Posterior vena cava (tissue), 2 donors: ENCODE measurements around the gene ELFN2. TPM values are rescaled to one million over a fixed set of nuclear protein-coding genes. Genes with fewer than 3 reads are reported as not detected.
"Not testable (repeated sequence)": the region's sequence is repeated elsewhere in the genome, so short reads cannot be mapped to it uniquely, and the experiment has no call there.

Source experiments
- DNase-seq: peaks from one replicate; pipeline ENCODE4 v3.0.0-alpha.2; 2020; ENCODE audit warnings: low spot score
- intact Hi-C, 2 donors: fragments of 100-400 bp; cut with DNase I; formaldehyde crosslinking; loops; one replicate each; pipeline versions ENCODE4 v1.14.1 to v1.14.2; 2022 to 2023
- long read RNA-seq, 2 donors: library from polyadenylated mRNA; unstranded; transcript quantifications; one replicate each; pipeline ENCODE4 v2.0.0, GENCODE V29; 2020 to 2021
- total RNA-seq, 2 donors: library from RNA; stranded (reverse); fragmentation: NEBNext Ultra II Directional; extraction: Animal tissue kit (Norgen Biotek cat#: 25700); gene quantifications; one replicate each; pipeline ENCODE4 v1.2.1, GENCODE V29; 2021
- donor health status: DM: yes; HTN: yes; CAD: no.
- donor health status: DM: yes; HTN: yes; CAD: no.

The ELFN2 gene, protein sequence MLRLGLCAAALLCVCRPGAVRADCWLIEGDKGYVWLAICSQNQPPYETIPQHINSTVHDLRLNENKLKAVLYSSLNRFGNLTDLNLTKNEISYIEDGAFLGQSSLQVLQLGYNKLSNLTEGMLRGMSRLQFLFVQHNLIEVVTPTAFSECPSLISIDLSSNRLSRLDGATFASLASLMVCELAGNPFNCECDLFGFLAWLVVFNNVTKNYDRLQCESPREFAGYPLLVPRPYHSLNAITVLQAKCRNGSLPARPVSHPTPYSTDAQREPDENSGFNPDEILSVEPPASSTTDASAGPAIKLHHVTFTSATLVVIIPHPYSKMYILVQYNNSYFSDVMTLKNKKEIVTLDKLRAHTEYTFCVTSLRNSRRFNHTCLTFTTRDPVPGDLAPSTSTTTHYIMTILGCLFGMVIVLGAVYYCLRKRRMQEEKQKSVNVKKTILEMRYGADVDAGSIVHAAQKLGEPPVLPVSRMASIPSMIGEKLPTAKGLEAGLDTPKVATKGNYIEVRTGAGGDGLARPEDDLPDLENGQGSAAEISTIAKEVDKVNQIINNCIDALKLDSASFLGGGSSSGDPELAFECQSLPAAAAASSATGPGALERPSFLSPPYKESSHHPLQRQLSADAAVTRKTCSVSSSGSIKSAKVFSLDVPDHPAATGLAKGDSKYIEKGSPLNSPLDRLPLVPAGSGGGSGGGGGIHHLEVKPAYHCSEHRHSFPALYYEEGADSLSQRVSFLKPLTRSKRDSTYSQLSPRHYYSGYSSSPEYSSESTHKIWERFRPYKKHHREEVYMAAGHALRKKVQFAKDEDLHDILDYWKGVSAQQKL
- total RNA-seq, result under 1 TPM; 0.05 to 0.10 TPM
- long read RNA-seq, donor 1, result 0 reads
- long read RNA-seq, donor 2, result 0 reads

DNA sequence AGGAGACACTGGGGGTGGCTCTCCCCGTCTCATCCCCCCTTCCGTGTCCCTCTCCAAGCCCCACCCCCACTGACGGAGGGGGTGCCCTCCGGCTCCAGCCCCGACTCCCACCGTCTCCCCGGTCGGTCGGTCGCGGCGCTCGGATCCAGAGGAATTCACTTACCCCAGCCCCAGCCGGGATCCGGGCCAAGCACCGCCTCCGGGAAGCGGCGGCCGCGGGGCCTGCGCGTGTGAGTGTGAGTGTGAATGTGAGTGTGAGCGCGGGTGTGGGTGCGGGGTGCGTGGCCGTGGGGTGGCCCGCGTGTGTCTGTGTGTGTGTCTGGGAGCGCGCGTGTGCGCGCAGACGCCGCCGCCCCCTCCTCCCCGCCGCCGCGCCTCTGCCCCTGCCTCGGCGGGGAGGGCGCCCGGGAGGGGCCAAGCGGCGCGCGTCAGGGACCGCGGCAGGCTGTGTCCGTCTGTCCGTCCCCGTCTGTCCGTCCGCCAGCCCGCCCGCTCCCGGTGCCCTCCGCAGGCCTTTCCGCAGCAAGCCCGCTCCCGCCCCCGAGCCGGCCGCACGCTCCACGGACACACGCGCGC lies at the start of gene ELFN2:
Gene ELFN2 (minus strand): TSS at position 345 of the 576 bp plus-strand sequence. CDS start 51,945 bp downstream, outside the sequence.
- intact Hi-C loops, result no loop called here
- no peak for DNase-seq

DNA sequence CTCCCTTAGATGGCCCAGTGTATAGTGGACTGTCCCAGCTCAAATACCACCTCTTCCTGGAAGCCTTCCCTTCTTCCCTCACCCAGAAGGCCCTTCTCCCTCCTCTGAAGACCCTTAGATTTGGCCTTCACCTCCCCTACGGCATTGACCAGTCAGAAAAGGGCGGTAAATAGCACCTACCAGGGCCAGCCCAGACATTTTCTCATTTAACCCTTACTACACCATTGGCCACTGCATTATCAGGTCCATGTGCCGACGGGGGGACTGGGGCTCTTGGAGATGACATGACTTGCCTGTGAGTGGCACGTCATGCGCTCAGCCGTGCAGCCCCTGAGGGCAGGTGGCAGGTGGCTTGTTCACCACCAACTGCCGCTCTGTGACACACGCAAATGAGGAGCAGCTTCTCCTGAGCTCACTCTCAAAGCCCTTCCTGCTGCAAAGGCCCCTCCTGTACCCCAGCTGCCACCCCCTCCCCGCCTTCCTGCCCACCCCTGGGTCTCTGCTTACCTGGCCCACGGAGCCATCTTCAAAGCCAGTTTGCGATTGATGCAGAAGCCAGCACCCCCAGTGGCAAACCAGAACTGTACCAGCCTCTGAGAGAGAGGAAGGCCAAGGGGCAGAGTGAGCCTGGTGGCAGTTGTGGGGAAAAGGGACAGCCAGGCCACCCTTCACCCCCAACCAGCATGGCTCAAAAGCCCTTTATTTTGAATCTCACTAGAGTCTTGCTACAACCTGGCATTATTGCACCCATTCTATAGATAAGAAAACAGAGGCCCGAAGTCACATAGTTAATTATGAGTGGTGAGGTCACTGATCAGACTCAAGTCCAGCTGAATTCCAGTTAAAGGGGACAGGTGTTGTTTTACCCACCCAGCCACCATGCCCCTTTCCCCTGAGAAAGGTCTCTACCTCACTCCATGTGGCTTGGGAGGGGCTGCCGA lies 49.4 kb upstream of the ELFN2 start:
- intact Hi-C loops, result no loop called here
- no peak for DNase-seq

DNA sequence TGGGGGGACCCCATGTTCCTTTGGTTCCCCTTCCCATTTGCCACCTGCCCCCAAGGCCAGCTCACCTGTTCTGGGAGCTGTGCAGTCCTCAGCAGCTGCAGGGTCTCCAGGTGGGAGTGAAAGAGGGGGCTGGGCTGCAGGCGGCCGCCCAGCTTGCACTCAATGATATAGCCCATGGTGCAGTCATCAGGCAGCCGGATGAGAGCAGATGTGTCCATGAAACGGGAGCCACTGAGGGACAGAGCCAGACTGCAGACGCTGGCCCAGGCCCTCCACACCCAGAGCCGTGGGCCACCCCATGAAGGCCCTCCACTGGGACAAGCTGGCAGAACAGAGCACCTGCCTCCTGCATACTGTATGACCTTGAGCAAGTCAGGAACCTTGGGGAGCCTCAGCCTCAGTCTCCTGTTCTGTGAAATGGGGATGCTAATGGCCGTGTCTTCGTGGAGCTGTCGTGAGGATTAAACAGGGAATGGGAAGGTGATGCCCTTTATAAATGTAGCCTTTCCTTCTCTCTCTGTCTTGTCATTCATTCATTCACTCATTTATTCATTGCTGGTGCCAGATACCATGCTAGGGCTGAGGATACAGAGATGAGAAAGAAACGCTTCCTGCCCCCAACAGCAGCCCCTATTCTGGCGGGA lies 47.3 kb upstream of the ELFN2 start:
- no peak for DNase-seq
- intact Hi-C loops, result no loop called here

DNA sequence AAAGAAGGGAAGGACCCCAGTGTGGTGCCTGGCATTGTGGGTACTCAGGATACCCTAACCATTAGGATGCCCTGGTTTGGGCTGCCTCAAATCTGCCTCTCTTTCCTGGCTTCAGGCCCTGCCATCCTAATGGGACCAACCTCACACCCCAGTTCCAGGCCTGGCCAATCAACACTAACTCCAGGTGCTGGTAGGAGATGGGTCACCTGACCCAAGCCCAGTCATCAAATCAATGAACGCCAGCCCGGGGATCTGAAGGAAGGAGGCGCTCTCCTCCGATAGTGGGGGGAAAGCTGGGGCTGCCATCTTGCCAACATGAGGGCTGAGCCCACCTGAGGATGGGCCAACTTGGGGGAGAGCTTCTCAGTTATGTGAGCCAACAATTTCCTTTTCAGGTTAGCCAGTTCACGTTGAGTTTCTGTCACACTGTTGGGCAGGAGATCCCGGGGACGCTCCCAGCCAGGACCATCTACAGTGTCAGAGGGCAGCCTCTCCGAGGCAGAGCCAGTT lies 46.2 kb upstream of the ELFN2 start:
- intact Hi-C loops, result no loop called here

DNA sequence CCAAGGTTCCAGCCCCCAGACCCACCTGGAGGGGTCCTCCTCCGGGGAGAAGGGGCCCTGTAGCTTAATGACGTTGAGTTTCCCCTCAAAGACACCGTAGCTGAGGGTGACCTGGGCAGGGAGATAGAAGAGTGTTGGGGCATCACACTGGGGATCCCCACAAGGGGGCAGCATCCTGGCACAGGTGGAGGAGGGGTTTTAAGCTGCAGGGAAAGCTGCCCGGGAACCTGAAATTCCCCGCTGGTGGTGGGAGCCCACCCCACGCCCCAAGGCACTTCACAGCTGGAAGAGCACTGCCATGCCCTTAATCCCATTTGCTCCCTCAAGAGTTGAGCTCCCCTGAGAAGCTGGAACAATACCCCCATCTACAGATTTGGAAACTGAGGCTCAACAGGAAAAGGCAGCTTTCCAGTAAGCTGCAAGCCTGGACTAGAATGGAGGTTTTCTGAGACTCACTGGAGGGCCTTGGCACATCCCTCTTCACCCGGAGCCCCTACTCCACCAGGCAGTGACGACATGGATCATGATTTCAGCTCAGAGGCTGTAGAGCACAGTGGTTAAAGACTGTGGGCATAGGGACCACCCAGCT lies 45.2 kb upstream of the ELFN2 start:
- no peak for DNase-seq
- intact Hi-C loops, result no loop called here

More for the DNA sequence above, 46.2 kb upstream of the ELFN2 start:
- no peak for DNase-seq

DNA sequence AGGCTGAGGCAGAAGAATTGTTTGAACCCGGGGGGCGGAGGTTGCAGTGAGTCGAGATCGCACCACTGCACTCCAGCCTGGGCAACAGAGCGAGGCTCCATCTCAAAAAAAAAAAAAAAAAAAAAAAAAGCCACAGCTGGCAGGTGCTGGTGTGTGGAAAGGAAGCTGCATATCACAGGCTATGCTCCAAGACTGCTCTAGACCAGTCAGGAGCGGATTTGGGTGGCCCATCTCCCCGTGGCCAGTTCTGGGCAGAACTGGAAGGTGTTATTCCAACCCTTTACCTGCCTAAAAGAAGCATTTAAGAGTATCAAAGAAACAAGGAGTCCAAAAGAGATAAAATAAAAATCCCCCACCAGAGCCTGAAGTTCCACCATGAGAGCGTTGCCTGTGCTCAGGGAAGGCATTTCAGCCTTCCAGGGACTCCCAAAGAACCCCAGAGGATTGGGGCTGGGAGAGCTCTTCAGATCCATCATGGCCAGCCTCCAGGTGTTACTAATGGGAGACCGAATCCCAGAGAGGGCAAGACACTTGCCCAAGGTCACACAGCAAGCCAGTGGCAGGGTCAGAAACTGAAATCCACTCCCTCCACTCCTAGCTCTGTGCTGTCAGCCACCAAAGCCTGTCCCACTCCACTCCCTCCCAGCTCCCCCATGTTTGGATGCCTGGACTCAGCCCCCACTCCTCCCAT lies 44.6 kb upstream of the ELFN2 start:
- DNase-seq, result no peak
- intact Hi-C loops, result no loop called here

DNA sequence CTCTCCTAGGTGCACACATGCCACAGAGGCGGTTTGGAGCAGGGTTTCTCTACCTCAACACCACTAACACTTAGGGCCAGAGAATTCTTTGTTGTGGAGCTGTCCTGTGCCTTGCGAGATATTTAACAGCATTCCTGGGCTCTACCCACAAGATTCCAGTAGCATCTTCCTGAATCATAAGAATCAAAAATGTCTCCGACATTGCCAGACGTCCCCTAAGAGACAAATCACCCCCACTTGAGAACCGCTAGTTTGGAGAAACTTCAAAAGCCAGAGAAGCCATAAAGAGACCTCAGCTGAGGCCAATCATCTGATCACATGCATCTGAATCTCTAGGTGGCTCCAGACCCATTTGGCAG lies 42.8 kb upstream of the ELFN2 start:
- DNase-seq, result no peak
- intact Hi-C loops, result no loop called here

DNA sequence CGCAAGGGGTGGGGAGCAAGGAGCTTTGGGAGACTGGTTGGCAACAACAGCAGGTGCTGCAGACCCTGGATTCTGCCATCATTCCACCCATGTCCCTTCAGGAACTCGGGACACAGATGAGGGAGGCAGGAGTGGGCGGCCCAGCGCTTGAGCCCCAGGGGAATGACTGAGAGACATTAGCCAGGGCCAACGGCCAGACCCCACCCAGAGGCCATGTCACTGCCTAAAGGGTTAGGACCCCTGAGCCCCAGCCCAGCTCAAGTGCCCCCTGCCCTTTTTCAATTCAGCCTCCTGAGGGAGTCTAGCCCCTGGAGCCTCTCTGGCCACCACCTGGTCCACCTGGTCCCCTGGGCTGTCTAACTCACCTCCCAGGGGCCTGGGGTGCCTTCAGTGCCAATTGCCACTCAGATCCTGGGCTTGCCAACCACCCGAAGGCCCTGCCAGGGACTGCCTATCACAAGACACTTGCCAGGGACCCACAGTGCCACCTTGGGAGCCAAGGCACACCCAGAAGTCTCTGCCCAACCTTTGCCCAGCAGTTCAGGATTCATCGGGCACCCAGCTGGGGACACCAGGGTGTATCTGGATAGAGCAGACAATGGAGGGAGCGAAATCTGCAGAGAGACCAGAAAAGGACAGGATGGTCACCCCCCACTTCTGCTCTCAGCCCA lies 42.3 kb upstream of the ELFN2 start:
- no peak for DNase-seq
- intact Hi-C loops, result loop anchor here in 1 of 2 donors (10.0 kb wide), 1 partner anchor 145 kb away; no protein-coding TSS in a partner anchor

DNA sequence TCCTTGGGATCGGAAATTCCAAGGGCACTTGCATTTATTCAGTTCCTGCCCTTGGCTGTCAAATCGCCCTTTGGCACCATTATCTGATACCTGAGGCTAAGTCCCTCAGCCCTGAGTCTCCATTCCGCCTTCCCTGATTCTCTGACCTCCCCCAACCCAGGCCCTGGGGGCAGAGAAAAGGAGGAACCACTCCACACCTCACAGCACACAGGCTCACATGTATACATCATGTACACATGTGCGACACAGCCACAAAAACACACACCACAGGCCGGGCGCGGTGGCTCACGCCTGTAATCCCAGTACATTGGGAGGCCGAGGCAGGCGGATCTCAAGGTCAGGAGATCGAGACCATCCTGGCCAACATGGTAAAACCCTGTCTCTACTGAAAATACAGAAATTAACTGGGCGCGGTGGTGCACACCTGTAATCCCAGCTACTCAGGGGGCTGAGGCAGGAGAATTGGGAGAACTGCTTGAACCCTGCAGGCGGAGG lies 41.0 kb upstream of the ELFN2 start:
- intact Hi-C loops, result loop anchor here in 1 of 2 donors (10.0 kb wide), 1 partner anchor 143 kb away; no protein-coding TSS in a partner anchor
- DNase-seq, result not testable (repeated sequence)

DNA sequence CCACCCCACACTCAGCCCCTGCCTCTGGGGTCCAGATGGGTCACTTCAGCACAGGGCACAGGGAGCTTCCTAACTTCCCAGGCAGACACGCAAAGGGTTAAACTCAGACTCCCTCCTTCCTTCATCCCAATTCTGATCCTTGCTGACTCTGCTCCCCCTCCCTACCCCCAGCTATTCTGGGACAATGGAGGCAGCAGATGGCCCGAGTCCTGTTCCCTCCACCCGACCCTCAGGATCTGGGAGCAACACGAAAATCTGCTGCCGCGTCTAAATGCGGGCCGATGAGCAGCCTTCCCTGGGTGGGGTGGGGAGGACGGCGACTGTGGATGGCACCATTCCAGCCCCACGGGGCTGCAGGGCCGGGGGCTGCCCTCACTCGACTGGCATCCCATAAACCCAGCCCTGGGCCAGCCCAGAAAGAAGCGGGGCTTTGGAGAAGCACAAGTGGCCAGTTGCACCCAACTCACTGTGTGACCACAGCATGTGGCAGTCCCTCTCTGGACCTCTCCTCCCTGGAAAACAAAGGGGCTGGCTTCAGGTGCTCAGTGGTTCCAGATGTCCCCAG lies 40.2 kb upstream of the ELFN2 start:
- intact Hi-C loops, result loop anchor here in 1 of 2 donors (1.0 to 10.0 kb wide), 2 partner anchors 39 to 143 kb away; no protein-coding TSS in a partner anchor
- DNase-seq, result no peak

DNA sequence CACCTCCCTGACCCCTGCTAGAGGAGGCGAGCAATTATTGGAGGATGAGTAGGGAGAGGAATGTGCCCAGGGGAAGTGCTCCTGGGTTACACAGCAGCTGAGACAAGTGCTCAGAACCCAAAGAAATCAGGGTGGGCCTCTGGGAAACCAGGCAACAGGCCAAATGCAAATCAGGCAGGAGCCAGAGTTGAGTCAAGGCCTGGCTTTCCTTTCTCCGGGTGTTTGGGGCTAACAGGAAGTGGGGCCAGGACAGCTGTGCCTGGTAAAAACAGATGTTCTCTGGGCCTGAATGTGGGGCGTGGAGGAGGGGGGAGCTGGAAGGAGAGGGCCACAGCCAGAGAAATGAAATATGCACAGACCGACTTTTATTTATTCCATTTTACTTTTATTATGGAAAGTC lies 36.9 kb upstream of the ELFN2 start:
- no peak for DNase-seq
- intact Hi-C loops, result loop anchor here in 1 of 2 donors (10.0 kb wide), 1 partner anchor 139 kb away; no protein-coding TSS in a partner anchor

DNA sequence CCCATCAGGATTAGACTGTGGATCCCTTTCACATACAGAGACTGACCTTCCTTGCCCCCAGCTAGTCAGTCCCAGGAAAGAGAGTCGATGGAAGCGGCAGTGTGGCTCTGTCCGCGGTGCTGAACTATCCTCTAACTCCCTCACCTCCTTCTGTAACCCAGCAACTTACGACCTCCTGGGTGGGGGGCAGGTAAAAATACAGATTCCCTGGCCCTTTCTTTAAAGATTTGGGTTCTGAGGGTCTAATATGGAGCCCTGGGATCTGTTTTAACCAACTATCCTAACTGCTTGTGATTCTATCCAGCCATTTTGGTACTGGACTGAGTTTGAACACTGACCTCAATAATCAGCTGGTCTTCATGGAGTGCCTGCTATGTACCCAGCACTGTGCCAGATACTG lies 35.7 kb upstream of the ELFN2 start:
- DNase-seq, result no peak
- intact Hi-C loops, result loop anchor here in 1 of 2 donors (10.0 kb wide), 1 partner anchor 138 kb away; no protein-coding TSS in a partner anchor

DNA sequence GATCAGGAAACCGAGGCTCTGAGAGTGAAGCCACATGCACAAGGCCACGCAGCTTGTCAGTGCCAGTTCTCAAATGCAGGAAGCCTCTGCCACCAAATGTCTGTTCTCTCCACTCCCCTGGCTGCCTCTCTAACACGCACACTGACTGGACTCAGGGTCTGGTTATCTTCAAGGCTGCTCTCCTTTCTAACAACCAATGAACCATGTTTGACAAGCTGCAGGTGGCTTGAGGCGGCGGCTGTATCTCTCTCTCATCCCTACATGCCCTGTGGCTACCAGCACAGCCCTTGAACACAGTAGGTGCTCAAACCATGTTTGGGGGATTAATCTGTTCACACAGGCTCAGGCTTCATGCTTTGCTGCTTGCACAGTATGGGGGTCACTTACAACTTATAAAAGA lies 35.2 kb upstream of the ELFN2 start:
- no peak for DNase-seq
- intact Hi-C loops, result loop anchor here in 1 of 2 donors (10.0 kb wide), 1 partner anchor 138 kb away; no protein-coding TSS in a partner anchor

DNA sequence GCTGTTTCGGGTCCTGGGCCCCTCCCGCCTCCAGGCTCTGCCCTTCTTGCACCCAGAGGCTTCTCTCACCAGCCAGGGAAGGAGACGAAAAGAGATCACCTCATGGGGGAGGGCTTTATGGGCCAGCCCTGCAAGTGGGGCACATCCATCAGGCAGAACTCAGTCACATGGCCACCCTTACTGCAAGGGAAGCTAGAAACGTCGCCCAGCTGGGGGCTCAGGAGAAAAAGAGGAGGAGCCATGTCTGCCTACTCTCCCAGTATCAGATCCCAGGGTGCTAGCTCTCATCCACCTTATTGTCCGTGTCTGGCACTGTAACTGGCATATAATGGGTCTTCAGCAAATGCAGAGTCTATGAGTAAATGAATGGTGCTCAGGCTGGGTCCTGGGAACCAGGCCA lies 34.7 kb upstream of the ELFN2 start:
- intact Hi-C loops, result loop anchor here in 1 of 2 donors (10.0 kb wide), 1 partner anchor 137 kb away; no protein-coding TSS in a partner anchor
- DNase-seq, result no peak

DNA sequence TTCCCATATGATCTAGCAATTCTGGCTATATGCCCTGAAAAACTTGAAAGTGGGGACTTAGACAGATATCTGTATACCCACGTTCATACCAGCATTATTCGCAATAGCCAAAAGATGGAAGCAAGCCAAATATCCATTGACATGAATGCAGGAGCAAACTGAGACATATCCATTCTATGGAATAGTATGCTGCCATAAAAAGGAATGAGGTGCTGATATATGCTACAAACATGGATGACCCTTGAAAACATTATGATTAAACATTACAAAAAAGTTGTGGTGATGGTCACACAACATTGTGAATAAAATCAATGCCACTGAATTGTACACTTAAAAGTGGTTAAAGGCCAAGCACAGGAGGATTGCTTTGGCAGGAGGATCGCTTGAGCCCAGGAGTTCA lies 33.4 kb upstream of the ELFN2 start:
- intact Hi-C loops, result loop anchor here in 1 of 2 donors (10.0 kb wide), 1 partner anchor 136 kb away; no protein-coding TSS in a partner anchor
- no peak for DNase-seq

DNA sequence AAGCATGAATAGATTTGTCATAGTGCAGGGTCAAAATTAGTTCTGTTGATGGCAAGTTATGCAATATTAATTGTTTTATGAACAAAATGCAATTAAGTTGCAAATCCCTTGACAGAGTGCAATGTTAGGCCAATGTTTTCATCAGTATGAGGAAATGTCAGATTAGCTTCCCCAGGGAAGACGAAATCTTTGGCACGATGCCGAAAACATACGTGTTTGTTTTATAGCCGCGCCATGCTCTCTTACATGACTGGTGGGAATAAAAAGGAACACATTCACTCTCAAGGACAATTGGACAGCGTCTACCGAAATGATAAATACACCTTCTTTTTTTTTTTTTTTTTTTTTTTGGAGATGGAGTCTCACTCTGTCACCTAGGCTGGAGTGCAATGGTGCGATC lies 31.9 kb upstream of the ELFN2 start:
- no peak for DNase-seq
- intact Hi-C loops, result no loop called here
